ENCODE measurements around the gene TMEM259. TPM values are rescaled to one million over a fixed set of nuclear protein-coding genes. Genes with fewer than 3 reads are reported as not detected.

TMEM259 gene
- total RNA-seq, 1 donor from 2014 or later: 31.7 TPM

GRCh38 chr19:977058-977464, 43.9 kb downstream of the TMEM259 start:
- Histone ChIP-seq H3K4me1 (peaks cover 16% of the 10 kb centered on the region), H3K4me3 (no peak overlapping the region), H3K36me3 (no peaks in the 10 kb centered on the region), H3F3A (ENCODE audit: low read depth) (peaks cover 35% of the 10 kb centered on the region), H2AFZ (replicated peaks) (no peak overlapping the region), H4K20me1 (ENCODE audit: low read depth) (peaks cover 6% of the 10 kb centered on the region), H3K79me2 (ENCODE audit: low read depth) (no peaks in the 10 kb centered on the region), H3K27me3 (no peaks in the 10 kb centered on the region), H3K9me3 (ENCODE audit: low read depth) (no peaks in the 10 kb centered on the region), H3K27ac (no peak overlapping the region), H3K4me2 (no peak overlapping the region), H3K9ac (no peak overlapping the region)
- H3K4me1 Mint-ChIP-seq: peaks cover 13% of the 10 kb centered on the region
- H3K27ac Mint-ChIP-seq: no peak overlapping the region
- TF ChIP-seq EZH2phosphoT487 (IDR thresholded peaks at IDR 0.05) (no peak), CTCF (IDR thresholded peaks at IDR 0.05) (no peak), EZH2 (IDR thresholded peaks at IDR 0.05) (no peak)
- H3K9me3 Mint-ChIP-seq: no peaks in the 10 kb centered on the region
- peaks cover 5% of the 10 kb centered on the region for H3K36me3 Mint-ChIP-seq
- no peak overlapping the region for H3K4me3 Mint-ChIP-seq
- DNase-seq (ENCODE audit: low spot score): no peak
- H3K27me3 Mint-ChIP-seq (ENCODE audit: insufficient read depth, low read depth): peaks cover 4% of the 10 kb centered on the region

GRCh38 chr19:976476-976875, 44.4 kb downstream of the TMEM259 start:
- Mint-ChIP-seq H3K27me3 (ENCODE audit: insufficient read depth, low read depth) (peaks cover 4% of the 10 kb centered on the region), H3K4me1 (peaks cover 13% of the 10 kb centered on the region), H3K27ac (no peak overlapping the region), H3K4me3 (no peak overlapping the region), H3K36me3 (peaks cover 5% of the 10 kb centered on the region), H3K9me3 (no peaks in the 10 kb centered on the region)
- Histone ChIP-seq H3K79me2 (ENCODE audit: low read depth) (no peaks in the 10 kb centered on the region), H4K20me1 (ENCODE audit: low read depth) (peaks cover 6% of the 10 kb centered on the region), H3K4me3 (no peak overlapping the region), H3K9me3 (ENCODE audit: low read depth) (no peaks in the 10 kb centered on the region), H3K4me2 (no peak overlapping the region), H2AFZ (replicated peaks) (no peak overlapping the region), H3K36me3 (no peaks in the 10 kb centered on the region), H3K4me1 (peaks cover 16% of the 10 kb centered on the region), H3F3A (ENCODE audit: low read depth) (peaks cover 32% of the 10 kb centered on the region), H3K27ac (no peak overlapping the region), H3K27me3 (no peaks in the 10 kb centered on the region), H3K9ac (no peak overlapping the region)
- no peak for DNase-seq (ENCODE audit: low spot score)
- TF ChIP-seq EZH2 (IDR thresholded peaks at IDR 0.05) (no peak), CTCF (IDR thresholded peaks at IDR 0.05) (no peak), EZH2phosphoT487 (IDR thresholded peaks at IDR 0.05) (no peak)

- Histone ChIP-seq H3K9me3 (ENCODE audit: low read depth) (peaks cover 5% of the 10 kb centered on the region), H3K4me1 (peaks cover 5% of the 10 kb centered on the region), H3K27ac (peak overlapping the region; percentile 53), H2AFZ (replicated peaks) (no peak overlapping the region), H3K4me3 (no peak overlapping the region), H3K79me2 (ENCODE audit: low read depth) (no peaks in the 10 kb centered on the region), H3F3A (ENCODE audit: low read depth) (peaks cover 22% of the 10 kb centered on the region), H3K27me3 (no peaks in the 10 kb centered on the region), H3K36me3 (peaks cover 14% of the 10 kb centered on the region), H3K4me2 (no peak overlapping the region), H3K9ac (no peak overlapping the region), H4K20me1 (ENCODE audit: low read depth) (peaks cover 6% of the 10 kb centered on the region)
- Mint-ChIP-seq H3K4me3 (no peak overlapping the region), H3K4me1 (peaks cover 4% of the 10 kb centered on the region), H3K27ac (no peak overlapping the region), H3K9me3 (peaks cover 6% of the 10 kb centered on the region), H3K27me3 (ENCODE audit: insufficient read depth, low read depth) (peaks cover 7% of the 10 kb centered on the region), H3K36me3 (peaks cover 14% of the 10 kb centered on the region)
- DNase-seq (ENCODE audit: low spot score): no peak
- TF ChIP-seq EZH2 (IDR thresholded peaks at IDR 0.05) (no peak), CTCF (IDR thresholded peaks at IDR 0.05) (no peak), EZH2phosphoT487 (IDR thresholded peaks at IDR 0.05) (no peak)
Measured at GRCh38 chr19:974564-975257, 46.2 kb downstream of the TMEM259 start.

Measured in neural progenitor cell (in vitro differentiated cells).